GM12872 (cell line): ENCODE data around the gene ACAA1.

Experiments
- CTCF ChIP-seq: IDR thresholded peaks from 3 replicates; pipeline ENCODE4 v1.5.1; 2011; ENCODE audit warnings: low read depth, mild to moderate bottlenecking, low read length, moderate library complexity; ENCODE audit not compliant: insufficient read depth

ACAA1 gene

GRCh38 chr3:38136777-38137614, at the start of gene ACAA1:
ACAA1 (minus strand) TSS chr3:38137127; CDS start chr3:38137035, 92 bp downstream.
- no peak for TF ChIP-seq CTCF

- no peak for TF ChIP-seq CTCF
Observed at GRCh38 chr3:38177181-38177580, 40.3 kb upstream of the ACAA1 start.

- TF ChIP-seq CTCF: no peak
Observed at GRCh38 chr3:38173834-38174418, 37.0 kb upstream of the ACAA1 start.

- TF ChIP-seq CTCF: no peak
Observed at GRCh38 chr3:38171622-38172021, 34.7 kb upstream of the ACAA1 start.

GRCh38 chr3:38170722-38171121, 33.8 kb upstream of the ACAA1 start:
- TF ChIP-seq CTCF: no peak

- TF ChIP-seq CTCF: no peak
Observed at GRCh38 chr3:38169027-38169317, 32.0 kb upstream of the ACAA1 start.

GRCh38 chr3:38168151-38169026, 31.5 kb upstream of the ACAA1 start:
- no peak for TF ChIP-seq CTCF
